ENCODE data around the gene PHF23.

Gene PHF23

DNA sequence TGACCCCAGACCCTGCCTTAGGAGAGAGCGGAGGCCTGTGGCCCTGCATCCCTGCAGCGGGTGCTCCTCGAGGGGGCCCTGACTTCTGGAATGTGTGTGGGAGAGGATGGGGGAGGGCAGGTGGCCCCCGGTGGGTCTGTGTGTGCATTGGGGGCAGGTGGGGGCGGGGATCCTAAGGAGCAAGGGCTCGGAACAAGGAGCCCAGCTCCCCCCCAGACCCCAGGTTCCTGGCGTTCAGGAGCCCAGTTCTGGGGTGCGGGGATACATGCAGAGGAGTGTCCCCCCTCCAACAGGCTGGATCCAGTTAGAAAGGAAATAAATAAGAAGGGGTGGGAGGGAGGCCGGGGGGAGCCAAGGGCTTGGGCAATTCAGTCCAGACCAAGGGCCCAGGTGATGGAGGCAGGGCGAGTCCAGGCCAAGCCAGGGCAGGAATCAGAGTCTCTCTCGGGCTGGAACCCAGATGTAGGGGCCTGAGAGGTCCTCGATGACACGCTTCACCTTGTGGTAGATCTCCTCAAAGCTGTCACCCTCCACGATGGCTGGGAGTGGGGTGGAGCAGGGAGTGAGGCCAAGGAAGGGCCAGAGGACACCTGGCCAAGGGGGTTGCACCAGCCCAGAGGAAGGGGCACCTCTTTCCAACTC is 48.9 kb downstream of the PHF23 start:
- Histone ChIP-seq H3K4me1 (ENCODE audit: insufficient read depth, low read length) (no peaks in the 10 kb centered on the region), H3K4me2 (ENCODE audit: insufficient read depth, low read length) (no peak overlapping the region), H4K20me1 (ENCODE audit: insufficient read depth, low read length) (0 out of 2 replicates have a peak, but pooled peaks cover 3% of the 10 kb centered on the region), H3K27ac (ENCODE audit: low read length) (no peak overlapping the region), H2AFZ (ENCODE audit: low read depth, low read length) (no peak overlapping the region), H3K9ac (ENCODE audit: low read depth, low read length) (no peak overlapping the region), H3K27me3 (ENCODE audit: insufficient read depth, low read length, poor library complexity) (no peaks in the 10 kb centered on the region), H3K9me3 (ENCODE audit: insufficient read depth, low read length, severe bottlenecking) (no peaks in the 10 kb centered on the region), H3K4me3 (ENCODE audit: low read depth in 1 of 2, low read length in 2 of 2) (no peak overlapping the region), H3K79me2 (ENCODE audit: insufficient read depth, low read length) (no peaks in the 10 kb centered on the region), H3K36me3 (ENCODE audit: insufficient read depth, low read length) (peaks cover 4% of the 10 kb centered on the region; the same call in 1 of the 2 replicates)
- ATAC-seq (ENCODE audit: insufficient read depth, low read depth) (no peak), DNase-seq (no peak)
- no peak for TF ChIP-seq CTCF (IDR thresholded peaks at IDR 0.05; ENCODE audit: borderline replicate concordance, extremely low read depth, low read length, poor library complexity, severe bottlenecking)
- no peak for TF ChIP-seq EZH2 (IDR thresholded peaks at IDR 0.05; ENCODE audit: borderline replicate concordance, low read depth, low read length, severe bottlenecking)

- Histone ChIP-seq H3K27ac (ENCODE audit: low read length) (no peak overlapping the region), H3K27me3 (ENCODE audit: insufficient read depth, low read length, poor library complexity) (no peaks in the 10 kb centered on the region), H2AFZ (ENCODE audit: low read depth, low read length) (no peak overlapping the region), H3K9me3 (ENCODE audit: insufficient read depth, low read length, severe bottlenecking) (no peaks in the 10 kb centered on the region), H3K79me2 (ENCODE audit: insufficient read depth, low read length) (no peaks in the 10 kb centered on the region), H3K4me3 (ENCODE audit: low read depth in 1 of 2, low read length in 2 of 2) (no peak overlapping the region), H3K9ac (ENCODE audit: low read depth, low read length) (no peak overlapping the region), H3K4me1 (ENCODE audit: insufficient read depth, low read length) (no peaks in the 10 kb centered on the region), H3K4me2 (ENCODE audit: insufficient read depth, low read length) (no peak overlapping the region), H3K36me3 (ENCODE audit: insufficient read depth, low read length) (no peaks in the 10 kb centered on the region; the same call in 1 of the 2 replicates), H4K20me1 (ENCODE audit: insufficient read depth, low read length) (no peaks in the 10 kb centered on the region)
- TF ChIP-seq EZH2 (IDR thresholded peaks at IDR 0.05; ENCODE audit: borderline replicate concordance, low read depth, low read length, severe bottlenecking) (no peak), CTCF (IDR thresholded peaks at IDR 0.05; ENCODE audit: borderline replicate concordance, extremely low read depth, low read length, poor library complexity, severe bottlenecking) (peak; percentile 48)
- DNase-seq (no peak), ATAC-seq (ENCODE audit: insufficient read depth, low read depth) (no peak; the same call in 2 of the 3 replicates)
These were observed 53.0 kb downstream of the PHF23 start for GRCh38 chr17:7186241-7186640.

All from DND-41 (cell line).